Heart left ventricle (tissue), 16 donors: ENCODE data around the gene ZBED1. TPM values are rescaled to one million over a fixed set of nuclear protein-coding genes. Genes with fewer than 3 reads are reported as not detected.

Experiments
- ATAC-seq, 4 donors: fragments of 200-7000 bp; cut with Tn5 transposase; one replicate each; pipeline ENCODE4 v1.9.1; 2020 to 2022; ENCODE audit warnings: moderate library complexity in 4 of 4, mild to moderate bottlenecking in 3 of 4, moderate number of reproducible peaks in 1 of 4
- DNase-seq, 5 donors: peaks; one replicate each; pipeline ENCODE4 v3.0.0-alpha.2; 2020
- H3K27ac ChIP-seq, 12 donors: fragments of 200-600 bp; sonication (generic) in 4 of 12; one replicate each; pipeline versions ENCODE4 v1.5.0 to v1.8.0; 2016 to 2022; ENCODE audit warnings: mild to moderate bottlenecking in 2 of 12
- H3K27me3 ChIP-seq, 9 donors: fragments of 200-600 bp; sonication (generic) in 2 of 9; one replicate each; pipeline versions ENCODE4 v1.5.1 to v1.8.0; 2016 to 2022; ENCODE audit warnings: mild to moderate bottlenecking in 3 of 9
- H3K36me3 ChIP-seq, 9 donors: fragments of 200-600 bp; sonication (generic) in 2 of 9; one replicate each; pipeline versions ENCODE4 v1.5.0 to v1.8.0; 2018 to 2022; ENCODE audit warnings: mild to moderate bottlenecking in 2 of 9
- H3K4me1 ChIP-seq, 12 donors: fragments of 200-600 bp; sonication (generic) in 4 of 12; one replicate each; pipeline versions ENCODE4 v1.5.0 to v1.8.0; 2016 to 2022; ENCODE audit warnings: mild to moderate bottlenecking in 3 of 12
- H3K4me3 ChIP-seq, 12 donors: fragments of 200-600 bp; sonication (generic) in 4 of 12; one replicate each; pipeline versions ENCODE4 v1.5.0 to v1.8.0; 2017 to 2022; ENCODE audit warnings: mild to moderate bottlenecking in 9 of 12, moderate library complexity in 4 of 12
- H3K9me3 ChIP-seq, 12 donors: fragments of 200-600 bp; sonication (generic) in 4 of 12; one replicate each; pipeline versions ENCODE4 v1.5.0 to v1.8.0; 2016 to 2022; ENCODE audit warnings: mild to moderate bottlenecking in 1 of 12
- POLR2A ChIP-seq, 2 donors: fragments of 450-650 bp; IDR thresholded peaks; one replicate each; pipeline ENCODE4 v1.6.1; 2017; ENCODE audit warnings: antibody characterized with exemption in 2 of 2, mild to moderate bottlenecking in 2 of 2, moderate library complexity in 2 of 2
- WGBS, 4 donors: extraction: QIAGEN DNeasy Blood & Tissue Kit in 2 of 4; methylation state at CpG; one replicate each; pipeline versions ENCODE4 v1.1.5 to v1.1.7; 2013 to 2018; 5-methylcytosine and 5-hydroxymethylcytosine counted together
- intact Hi-C, 10 donors: fragments of 100-400 bp; cut with DNase I; formaldehyde crosslinking; loops; one replicate each; pipeline versions ENCODE4 v1.11.1 to v1.14.2; 2022
- polyA plus RNA-seq, 2 donors: library from polyadenylated mRNA; stranded (reverse); fragments of 200-250 nt; gene quantifications; one replicate each; pipeline ENCODE4 v1.2.3, GENCODE V29; 2013
- total RNA-seq, 9 donors: library from RNA; depleted of rRNA in 2 of 9; stranded (reverse); fragments of >200 nt in 2 of 9; fragmentation: NEBNext Ultra II Directional in 3 of 9; extraction: Animal tissue kit (Norgen Biotek cat#: 25700) in 3 of 9; gene quantifications; one replicate each; pipeline versions ENCODE4 v1.1.0 to v1.2.4, GENCODE V29; 2016 to 2023
- TF ChIP-seq, protein P1 (sequence below), 12 donors: fragments of 200-600 bp; sonication (generic) in 4 of 12; IDR thresholded peaks; one replicate each; pipeline versions ENCODE4 v1.5.0 to v1.8.0; 2018 to 2022; ENCODE audit warnings: antibody characterized with exemption in 12 of 12, mild to moderate bottlenecking in 5 of 12
- donor health status: ischemic (EF 13 %, LVEDD 7.1; RV severe dilation, severe dysfunction).
- donor health status: healthy with polysubstance abuse.
- donor health status: DM: no; HTN: yes; CAD: no.
- donor health status: DM: no; HTN: no; CAD: no.
- donor health status: ischemic (EF 25% LVEDD 6.9; RV normal size, moderate dysfunction).
- donor health status: ischemic (EF 25% LVEDD 5.7; RV mildly dilated, moderate dysfunction).
- donor health status: healthy.
- donor health status: DM: yes; HTN: yes; CAD: no.
- donor health status: ischemic (EF 35%, LVEDD 5.7; RV mildly dilated, moderate dysfunction).
- donor health status: nonischemic (EF 11% LVEDD 7.7; RV severe dilation, severe dysfunction).
- donor health status: DM: yes; HTN: yes; CAD: no.
- donor health status: PGD.
- donor health status: ischemic (EF 29% LVEDD 5.4; RV normal size, mild dysfunction).
- donor health status: nonischemic (EF 23%, LVEDD 6.1; RV moderate dilation, normal function).

The ZBED1 gene
- total and polyA plus RNA-seq, 11 donors: 25.9 to 87.1 (median 59.5) TPM

DNA sequence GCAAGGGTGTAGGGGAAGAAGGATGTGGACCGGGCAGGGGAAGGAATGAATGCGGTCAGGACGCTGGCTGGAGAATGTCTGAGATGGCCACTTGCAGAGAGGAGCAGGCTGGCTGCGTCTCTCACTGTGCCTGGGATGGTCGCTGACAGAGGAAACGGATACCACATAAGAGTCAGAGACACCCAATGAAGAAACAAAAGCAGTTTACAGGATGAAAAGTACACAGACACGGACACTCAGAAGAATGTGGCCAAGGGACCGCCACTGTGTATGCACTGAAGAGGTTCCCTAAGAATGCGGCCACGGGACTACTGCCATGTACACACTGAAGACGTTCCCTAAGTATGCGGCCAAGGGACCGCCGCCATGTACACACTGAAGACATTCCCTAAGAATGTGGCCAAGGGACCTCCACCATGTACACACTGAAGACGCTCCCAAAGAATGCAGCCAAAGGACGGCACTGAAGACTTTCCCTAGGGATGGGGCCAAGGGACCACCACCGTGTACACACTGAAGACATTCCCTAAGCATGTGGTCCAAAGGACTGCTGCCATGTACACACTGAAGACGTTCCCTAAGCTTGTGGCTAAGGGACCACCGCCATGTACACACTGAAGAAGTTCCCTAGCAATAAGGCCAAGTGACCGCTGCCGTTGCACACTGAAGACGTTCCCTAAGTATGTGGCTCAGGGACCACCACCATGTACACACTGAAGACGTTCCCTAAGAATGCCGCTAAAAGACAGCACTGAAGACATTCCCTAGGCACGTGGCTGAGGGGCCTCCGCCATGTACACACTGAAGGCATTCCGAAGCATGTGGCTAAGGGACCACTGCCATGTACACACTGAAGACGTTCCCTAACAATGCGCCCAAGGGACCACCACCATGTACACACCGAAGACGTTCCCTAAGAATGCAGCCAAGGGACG is 32.2 kb downstream of the ZBED1 start:
- peaks cover 0 to under 1% (median 0%) of the 10 kb centered on the region in 12 donors for H3K4me1 ChIP-seq
- intact Hi-C loops: no loop called here
- TF ChIP-seq, protein P1, sequence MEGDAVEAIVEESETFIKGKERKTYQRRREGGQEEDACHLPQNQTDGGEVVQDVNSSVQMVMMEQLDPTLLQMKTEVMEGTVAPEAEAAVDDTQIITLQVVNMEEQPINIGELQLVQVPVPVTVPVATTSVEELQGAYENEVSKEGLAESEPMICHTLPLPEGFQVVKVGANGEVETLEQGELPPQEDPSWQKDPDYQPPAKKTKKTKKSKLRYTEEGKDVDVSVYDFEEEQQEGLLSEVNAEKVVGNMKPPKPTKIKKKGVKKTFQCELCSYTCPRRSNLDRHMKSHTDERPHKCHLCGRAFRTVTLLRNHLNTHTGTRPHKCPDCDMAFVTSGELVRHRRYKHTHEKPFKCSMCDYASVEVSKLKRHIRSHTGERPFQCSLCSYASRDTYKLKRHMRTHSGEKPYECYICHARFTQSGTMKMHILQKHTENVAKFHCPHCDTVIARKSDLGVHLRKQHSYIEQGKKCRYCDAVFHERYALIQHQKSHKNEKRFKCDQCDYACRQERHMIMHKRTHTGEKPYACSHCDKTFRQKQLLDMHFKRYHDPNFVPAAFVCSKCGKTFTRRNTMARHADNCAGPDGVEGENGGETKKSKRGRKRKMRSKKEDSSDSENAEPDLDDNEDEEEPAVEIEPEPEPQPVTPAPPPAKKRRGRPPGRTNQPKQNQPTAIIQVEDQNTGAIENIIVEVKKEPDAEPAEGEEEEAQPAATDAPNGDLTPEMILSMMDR (IDR thresholded peaks at IDR 0.05): no peak
- no peak for TF ChIP-seq POLR2A (IDR thresholded peaks at IDR 0.05)
- ATAC-seq (no peak), DNase-seq (peak in 1 of 5 donors; percentile 10)
- no peak overlapping the region for H3K27ac ChIP-seq
- H3K36me3 ChIP-seq: peaks cover 0 to 7% (median 0%) of the 10 kb centered on the region in 9 donors
- no peaks in the 10 kb centered on the region for H3K27me3 ChIP-seq
- no peak overlapping the region for H3K4me3 ChIP-seq
- 89 to 95% (median 90%) methylated on average over 29 to 32 of the region's 32 CpGs for WGBS, 4 donors
- H3K9me3 ChIP-seq: no peaks in the 10 kb centered on the region

DNA sequence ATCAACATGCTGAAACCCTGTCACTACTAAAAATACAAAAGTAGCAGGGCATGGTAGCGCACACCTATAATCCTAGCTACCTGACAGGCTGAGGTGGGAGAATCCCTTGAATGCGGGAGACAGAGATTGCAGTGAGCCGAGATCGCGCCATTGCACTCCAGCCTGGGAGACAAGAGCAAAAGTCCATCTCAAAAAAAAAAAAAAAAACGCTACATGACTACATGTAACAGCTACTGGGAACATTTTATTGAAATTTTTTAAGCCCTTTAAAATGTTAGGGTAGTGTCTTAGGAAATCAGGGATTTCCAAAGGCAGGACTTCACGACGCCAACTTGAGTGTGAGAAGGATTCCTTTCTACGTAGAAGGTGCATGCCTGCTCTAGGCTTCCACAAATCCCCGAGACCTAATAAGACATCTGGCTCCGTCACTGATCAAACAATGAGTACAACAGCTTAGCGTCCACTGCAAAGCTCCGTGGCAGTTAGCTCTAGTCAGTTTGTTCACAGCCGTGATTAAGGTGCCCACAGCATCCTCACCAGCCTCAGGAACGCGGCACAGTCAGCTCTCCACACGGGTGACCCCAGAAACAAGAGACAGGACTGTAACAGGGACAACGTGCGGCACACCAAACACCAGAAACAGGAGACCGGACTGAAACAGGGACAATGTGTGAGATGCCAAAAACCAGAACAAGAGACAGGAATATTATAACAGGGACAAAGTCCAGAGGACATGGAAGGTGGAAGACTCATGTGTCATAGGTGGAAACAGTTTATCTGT is 33.7 kb downstream of the ZBED1 start:
- H3K27ac ChIP-seq: no peak overlapping the region
- 84 to 88% (median 86%) methylated on average over 20 of the region's 20 CpGs for WGBS, 4 donors
- intact Hi-C loops: no loop called here
- no peaks in the 10 kb centered on the region for H3K9me3 ChIP-seq
- no peak overlapping the region for H3K4me3 ChIP-seq
- ATAC-seq (no peak), DNase-seq (peak in 1 of 5 donors; percentile 31)
- TF ChIP-seq POLR2A (IDR thresholded peaks at IDR 0.05): no peak
- TF ChIP-seq, protein P1 (IDR thresholded peaks at IDR 0.05): no peak
- H3K36me3 ChIP-seq: peaks cover 0 to 7% (median 0%) of the 10 kb centered on the region in 9 donors
- H3K27me3 ChIP-seq: no peaks in the 10 kb centered on the region
- peaks cover 0 to 8% (median 0%) of the 10 kb centered on the region in 12 donors for H3K4me1 ChIP-seq

DNA sequence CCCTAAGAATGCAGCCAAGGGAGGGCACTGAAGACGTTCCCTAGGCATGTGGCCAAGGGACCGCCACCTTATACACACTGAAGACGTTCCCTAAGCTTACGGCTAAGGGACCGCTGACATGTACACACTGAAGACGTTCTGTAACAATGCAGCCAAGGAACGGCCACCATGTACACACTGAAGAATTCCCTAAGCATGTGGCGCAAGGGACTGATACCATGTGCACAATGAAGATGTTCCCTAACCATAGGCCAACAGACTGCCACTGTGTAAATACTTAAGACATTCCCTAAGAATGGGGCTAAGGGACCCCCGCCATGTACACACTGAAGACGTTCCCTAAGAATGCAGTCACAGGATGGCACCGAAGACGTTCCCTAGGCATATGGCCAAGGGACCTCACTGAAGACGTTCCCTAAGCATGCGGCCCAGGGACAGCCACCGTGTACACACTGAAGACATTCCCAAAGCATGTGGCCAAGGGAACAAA is 36.1 kb downstream of the ZBED1 start:
- no peaks in the 10 kb centered on the region for H3K36me3 ChIP-seq
- TF ChIP-seq POLR2A (IDR thresholded peaks at IDR 0.05): no peak
- TF ChIP-seq, protein P1 (IDR thresholded peaks at IDR 0.05): no peak
- peaks cover 0 to 14% (median 0%) of the 10 kb centered on the region in 12 donors for H3K4me1 ChIP-seq
- no peak overlapping the region for H3K4me3 ChIP-seq
- H3K9me3 ChIP-seq: no peaks in the 10 kb centered on the region
- peak in 1 of 5 donors; percentile 13 for DNase-seq
- intact Hi-C loops: no loop called here
- ATAC-seq: no peak
- WGBS, 4 donors: 90 to 94% (median 92%) methylated on average over 15 of the region's 15 CpGs
- no peak overlapping the region for H3K27ac ChIP-seq
- H3K27me3 ChIP-seq: no peaks in the 10 kb centered on the region
